ENCODE measurements around the gene CCDC88A.
"Not testable (repeated sequence)": the region's sequence is repeated elsewhere in the genome, so short reads cannot be mapped to it uniquely, and the experiment has no call there.

Gene CCDC88A

DNA sequence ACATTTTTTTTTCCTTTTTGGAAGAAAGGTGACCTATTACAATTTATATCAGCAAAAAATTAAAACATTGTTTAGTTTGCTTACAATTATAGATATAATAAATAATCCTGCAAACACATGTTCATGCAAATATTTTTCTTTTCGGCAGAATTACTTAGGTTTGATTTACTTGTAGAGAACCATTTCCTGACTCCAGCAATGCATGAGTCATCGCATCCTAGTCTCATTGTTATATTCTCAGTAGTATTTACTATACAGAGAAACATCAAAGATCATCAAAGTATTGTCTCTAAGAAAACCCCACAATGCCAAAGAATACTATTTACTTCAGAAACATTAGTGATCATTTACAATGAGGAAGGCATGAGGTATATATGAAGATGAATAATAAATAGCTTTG lies 110.2 kb downstream of the CCDC88A start:
- no peak for DNase-seq (ENCODE audit: low read depth, low spot score)

DNA sequence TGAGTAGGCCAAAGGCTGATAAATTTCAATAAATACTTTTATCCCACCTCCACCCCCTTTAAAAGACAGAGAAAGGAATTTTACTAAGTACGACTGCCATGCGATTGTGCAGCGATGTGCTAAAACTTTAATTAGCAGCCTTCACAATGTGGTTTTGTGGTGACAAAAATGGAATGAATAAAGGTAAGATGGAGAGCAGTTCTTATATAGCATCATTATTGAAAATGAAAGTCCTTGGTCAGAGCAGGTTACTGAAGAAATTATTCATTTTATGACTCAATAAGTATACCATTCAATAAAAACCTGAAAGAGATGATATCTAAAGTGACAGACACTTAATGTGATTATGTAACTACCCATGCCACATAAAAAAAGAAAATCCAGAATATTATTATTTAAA lies 117.4 kb downstream of the CCDC88A start:
- DNase-seq (ENCODE audit: low read depth, low spot score) = no peak

DNA sequence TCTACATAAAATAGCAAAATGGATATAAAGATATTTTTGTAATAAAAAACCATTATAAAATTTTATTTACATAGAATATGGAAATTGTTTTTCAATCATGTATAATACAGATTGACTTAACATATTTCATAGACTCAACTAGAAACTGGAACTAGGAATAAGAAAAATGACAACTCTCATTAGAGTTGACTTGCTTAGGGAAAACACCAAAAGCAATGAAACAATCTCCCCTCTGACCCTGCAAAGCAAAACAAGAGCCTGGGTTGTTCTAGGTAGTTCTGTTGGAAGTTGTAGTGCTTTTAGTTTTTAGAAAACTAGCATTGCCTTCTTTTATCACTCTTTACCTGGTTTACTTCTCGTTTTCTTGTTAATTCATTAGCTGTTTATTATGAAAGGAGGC lies 118.4 kb downstream of the CCDC88A start:
- DNase-seq (ENCODE audit: low read depth, low spot score) = no peak

DNA sequence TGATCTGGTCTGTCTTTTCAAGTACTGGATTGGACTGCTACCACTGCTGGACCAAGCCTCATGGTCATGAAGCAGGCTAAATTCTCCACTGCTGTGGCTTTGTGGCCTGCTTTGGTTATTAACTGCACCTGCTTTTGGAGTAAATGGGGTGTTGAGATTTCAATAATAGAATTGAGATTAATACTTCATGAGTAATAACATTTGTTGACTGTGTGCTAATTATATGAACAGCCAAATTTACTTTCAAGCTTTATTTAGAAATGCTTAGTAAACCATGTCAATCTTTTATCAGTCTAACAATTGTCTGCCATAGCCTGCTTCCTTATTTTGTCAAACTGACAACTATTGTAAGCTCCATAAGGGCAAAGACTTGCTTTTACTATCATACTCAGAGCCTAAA lies 123.3 kb downstream of the CCDC88A start:
- no peak for DNase-seq (ENCODE audit: low read depth, low spot score)

DNA sequence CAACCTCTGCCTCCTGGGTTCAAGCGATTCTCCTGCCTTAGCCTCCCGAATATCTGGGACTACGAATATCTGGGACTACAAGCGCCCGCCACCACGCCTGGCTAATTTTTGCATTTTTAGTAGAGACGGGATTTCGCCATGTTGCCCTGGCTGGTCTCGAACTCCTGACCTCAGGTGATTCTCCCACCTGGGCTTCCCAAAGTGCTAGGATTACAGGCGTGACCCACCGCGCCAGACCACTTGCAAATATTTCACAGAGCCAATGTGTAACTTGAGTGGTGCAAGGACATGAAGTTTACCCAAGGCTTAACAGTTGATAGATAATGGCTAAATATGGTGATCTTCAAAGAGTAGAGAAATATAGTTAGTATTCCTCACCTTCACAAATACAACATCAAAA lies 136.6 kb downstream of the CCDC88A start:
- no peak for DNase-seq (ENCODE audit: low read depth, low spot score)

DNA sequence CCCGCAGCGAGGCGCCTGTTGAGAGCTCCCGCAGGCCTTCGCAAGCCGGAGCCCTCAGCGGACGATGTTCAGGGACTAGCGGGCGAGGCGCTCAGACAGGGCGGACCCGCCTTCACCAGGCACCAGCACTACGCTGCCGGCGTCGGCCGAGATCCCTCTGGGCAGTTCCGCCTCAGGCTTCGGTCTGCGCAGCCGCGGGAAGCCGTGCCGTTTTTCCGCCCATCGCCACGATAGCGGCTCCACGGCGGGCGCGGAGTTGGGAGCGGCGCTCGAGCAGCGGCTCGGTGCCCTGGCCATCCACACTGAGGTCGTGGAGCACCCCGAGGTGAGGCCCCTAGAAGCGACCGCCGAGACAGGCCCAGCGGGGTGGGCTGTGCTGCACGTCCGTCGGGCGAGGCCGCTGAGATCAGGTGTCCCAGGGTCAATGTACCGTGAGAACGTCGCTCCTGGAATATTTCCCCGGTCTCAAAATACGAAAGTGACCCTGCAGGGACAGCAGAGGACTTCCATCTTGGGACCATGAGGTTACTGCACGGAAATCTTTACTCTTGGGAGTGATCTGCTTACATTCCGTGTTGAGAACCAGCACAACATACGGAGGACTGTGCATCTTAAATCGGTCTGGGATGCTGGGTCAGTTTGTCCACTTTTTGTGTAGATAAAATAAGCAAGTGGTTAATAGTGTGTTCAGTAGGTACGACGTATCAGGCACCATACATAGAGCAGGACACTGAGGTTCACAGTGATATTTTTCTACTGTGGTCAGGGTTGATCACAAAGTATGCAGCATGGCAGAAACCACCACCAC lies 137.3 kb downstream of the CCDC88A start:
- DNase-seq (ENCODE audit: low read depth, low spot score) = peak; percentile 37

DNA sequence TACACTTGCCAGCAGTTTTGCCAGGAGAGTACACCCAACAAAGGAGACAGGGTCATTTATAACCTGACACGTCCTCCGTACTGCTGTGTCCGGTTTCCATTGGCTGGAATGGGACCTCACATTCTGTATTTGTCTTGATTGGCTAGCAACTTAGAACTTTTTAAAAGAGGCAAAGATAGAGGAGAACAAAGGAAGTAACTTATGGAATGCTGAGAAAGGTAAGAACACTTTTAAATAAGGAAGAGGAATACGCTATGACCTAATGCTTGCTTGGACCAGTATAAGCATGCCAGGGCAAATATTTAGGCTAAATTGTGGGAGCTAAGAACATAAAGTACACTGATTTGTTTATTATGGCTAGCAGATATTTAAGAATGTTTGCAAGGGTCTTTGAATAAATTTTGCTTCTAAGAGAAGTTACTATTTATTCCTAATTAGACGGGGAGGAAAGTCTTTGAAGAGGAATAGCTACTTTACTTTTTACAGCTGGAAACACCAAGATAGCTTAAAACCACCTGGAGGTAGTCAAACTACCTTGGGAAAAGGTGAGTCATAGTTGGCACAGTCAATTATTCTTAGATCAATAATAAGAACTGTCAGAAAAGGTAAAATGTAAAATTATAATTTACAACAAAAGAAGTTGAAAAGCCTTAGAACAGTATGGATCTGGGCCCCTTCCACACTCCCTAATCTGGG lies 138.7 kb downstream of the CCDC88A start:
- not testable (repeated sequence) for DNase-seq (ENCODE audit: low read depth, low spot score)

DNA sequence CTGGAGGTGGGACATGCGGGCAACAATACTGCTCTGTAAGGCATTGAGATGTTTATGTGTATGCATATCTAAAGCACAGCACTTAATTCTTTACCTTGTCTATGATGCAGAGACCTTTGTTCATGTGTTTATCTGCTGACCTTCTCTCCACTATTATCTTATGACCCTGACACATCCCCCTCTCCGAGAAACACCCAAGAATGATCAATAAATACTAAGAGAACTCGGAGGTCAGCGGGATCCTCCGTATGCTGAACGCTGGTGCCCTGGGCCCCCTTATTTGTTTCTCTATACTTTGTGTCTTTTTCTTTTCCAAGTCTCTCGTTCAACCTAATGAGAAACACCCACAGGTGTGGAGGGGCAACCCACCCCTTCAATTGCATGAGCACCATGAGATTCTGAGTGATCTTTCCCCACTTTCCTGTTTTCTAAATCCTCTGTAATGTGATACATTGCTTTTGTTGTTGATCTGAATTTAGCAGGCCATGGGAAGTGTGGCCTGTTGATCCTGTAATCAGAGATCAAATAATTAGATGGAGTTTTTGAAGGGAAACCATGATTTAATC lies 139.7 kb downstream of the CCDC88A start:
- DNase-seq (ENCODE audit: low read depth, low spot score) = not testable (repeated sequence)

DNA sequence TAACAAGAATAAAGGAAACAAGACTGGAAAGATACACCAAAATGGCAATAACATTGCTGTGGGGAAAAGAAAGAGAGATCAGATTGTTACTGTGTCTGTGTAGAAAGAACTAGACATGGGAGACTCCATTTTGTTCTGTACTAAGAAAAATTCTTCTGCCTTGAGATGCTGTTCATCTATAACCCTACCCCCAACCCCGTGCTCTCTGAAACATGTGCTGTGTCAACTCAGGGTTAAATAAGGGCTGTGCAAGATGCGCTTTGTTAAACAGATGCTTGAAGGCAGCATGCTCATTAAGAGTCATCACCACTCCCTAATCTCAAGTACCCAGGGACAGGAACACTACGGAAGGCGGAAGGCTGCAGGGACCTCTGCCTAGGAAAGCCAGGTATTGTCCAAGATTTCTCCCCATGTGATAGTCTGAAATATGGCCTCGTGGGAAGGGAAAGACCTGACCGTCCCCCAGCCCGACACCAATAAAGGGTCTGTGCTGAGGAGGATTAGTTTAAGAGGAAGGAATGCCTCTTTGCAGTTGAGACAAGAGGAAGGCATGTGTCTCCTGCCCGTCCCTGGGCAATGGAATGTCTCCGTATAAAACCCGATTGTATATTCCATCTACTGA lies 140.3 kb downstream of the CCDC88A start:
- DNase-seq (ENCODE audit: low read depth, low spot score) = not testable (repeated sequence)

DNA sequence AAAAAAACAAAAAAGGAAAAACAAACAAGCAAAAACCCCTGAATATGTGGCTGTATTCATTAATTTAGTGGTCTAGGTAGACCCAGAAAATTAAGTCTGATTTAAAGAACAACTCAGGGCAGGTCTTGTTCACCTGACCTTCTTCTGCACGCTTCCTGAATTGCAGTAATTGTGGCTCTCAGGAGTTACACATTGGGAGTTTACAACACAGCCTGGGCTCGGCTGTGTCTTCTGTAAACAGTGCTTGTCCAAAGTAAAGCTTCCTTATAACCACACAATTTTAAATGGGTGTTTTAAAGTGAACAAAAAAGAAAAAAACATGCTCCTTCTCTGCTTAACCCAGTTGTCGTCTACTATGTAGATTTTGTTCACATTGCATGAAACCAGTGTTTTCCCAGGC lies 142.3 kb downstream of the CCDC88A start:
- DNase-seq (ENCODE audit: low read depth, low spot score) = no peak

DNA sequence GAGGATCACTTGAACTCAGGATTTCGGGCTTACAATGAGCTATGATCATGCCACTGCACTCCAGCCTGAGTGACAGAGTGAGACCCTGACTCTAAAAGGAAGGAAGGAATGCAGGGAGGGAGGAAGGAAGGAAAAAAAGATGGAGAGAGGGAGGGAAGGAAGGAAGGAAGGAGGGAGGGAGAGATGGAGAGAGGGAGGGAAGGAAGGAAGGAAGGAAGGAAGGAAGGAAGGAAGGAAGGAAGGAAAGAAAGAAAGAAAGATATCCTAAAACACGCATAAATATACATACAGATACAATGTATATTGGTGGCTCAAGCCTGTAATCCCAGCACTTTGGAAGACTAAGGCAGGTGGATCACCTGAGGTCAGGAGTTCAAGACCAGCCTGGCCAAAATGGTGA lies 145.3 kb downstream of the CCDC88A start:
- not testable (repeated sequence) for DNase-seq (ENCODE audit: low read depth, low spot score)

DNA sequence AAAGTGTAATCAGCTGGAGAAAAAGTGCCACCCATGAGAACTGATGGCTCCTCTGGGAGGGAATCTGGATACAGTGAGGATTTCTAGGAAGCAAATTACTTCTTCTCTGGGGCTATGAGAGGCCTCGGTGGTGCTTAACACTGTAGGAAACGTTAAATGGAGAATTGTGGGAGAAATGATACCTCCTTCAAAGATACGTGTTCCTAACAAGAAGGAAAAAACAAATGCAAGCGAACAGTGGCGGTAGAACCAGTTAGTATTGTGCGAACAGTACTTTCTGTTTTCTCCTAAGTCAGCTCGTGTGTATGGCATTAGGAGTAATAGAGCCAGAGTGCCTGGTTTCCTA lies 150.0 kb downstream of the CCDC88A start:
- DNase-seq (ENCODE audit: low read depth, low spot score) = no peak

DNA sequence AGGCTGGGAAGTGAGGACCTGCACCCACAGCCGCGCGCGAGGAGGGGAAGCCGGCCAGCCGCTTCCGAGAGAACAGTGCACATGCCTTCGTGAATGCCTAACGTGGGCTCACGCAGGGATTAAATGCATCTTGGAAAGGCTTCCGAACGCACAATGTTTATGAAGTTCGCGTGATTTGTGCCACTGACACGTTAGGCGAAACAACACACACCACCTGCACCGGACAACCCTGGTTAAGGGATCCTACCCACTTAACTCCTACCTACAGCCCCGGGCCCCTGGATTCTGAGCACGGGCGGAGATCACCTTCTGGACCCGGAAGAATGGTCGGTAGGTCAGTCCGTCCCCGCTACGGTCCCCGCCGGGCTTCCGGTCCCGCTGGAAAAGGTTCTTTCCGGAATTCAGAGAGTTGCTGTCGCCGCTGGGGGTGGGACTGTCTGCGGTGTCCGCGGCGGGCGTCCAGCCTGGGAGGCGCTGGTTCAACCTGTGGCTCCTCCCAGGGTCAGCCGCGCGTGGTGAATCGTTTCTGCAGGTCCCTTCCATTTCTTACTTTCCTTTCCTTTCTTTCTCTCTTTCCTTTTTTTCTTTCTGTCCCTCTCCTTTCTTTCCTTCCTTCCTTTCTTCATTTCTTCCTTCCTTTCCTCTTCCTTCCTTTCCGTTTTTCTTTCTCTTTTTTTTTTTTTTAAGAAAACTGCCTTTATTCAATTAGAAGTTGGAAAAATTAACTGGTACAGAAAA lies 150.6 kb downstream of the CCDC88A start, which contains the start of gene MTIF2:
TSS of gene MTIF2 (minus strand) at position 325 of the 738 bp plus-strand sequence. CDS start 5,373 bp downstream, outside the sequence.
- DNase-seq (ENCODE audit: low read depth, low spot score) = peak; percentile 77

DNA sequence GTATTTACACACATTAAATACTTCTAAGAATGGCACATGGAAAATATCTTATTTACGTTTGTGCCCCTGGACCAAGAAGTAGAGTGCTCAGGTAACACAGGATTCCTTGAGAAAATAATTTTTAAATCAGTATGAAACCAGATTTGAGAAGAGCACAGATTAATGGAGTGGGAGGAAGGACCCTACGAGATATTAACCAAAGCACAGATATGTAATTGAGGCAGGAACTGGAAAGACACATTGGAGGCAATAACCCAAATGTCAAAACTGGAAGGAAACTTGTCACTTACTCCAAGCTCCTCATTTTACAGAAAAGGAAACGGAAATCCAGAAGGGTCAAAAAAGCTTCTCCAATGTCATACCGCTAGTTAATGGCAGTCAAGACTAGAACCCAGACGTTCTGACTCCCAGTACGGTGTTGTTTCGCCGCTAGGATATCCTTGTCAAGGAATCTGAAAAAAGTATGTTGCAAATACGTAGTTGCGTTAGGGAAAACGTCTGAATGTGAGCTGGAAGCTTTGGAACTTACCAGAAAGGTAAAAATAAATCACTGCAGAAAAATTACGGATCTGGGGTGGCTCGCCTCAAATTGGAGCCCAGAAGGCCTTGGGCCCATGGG lies 151.3 kb downstream of the CCDC88A start:
- DNase-seq (ENCODE audit: low read depth, low spot score) = no peak

DNA sequence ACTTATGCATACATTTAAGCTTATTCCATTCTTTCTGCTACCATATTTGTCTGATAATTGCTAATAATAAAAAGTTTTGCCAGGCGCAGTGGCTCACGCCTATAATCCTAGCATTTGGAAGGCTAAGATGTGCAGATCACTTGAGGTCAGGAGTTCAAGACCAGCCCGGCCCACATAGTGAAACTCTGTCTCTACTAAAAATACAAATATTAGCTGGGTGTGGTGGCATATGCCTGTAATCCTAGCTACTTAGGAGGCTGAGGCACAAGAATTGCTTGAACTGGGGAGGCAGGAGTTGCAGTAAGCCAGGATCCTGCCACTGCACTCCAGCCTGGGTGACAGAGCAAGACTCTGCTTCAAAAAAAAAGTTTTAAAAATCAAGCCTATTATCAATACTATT lies 160.1 kb downstream of the CCDC88A start:
- not testable (repeated sequence) for DNase-seq (ENCODE audit: low read depth, low spot score)

DNA sequence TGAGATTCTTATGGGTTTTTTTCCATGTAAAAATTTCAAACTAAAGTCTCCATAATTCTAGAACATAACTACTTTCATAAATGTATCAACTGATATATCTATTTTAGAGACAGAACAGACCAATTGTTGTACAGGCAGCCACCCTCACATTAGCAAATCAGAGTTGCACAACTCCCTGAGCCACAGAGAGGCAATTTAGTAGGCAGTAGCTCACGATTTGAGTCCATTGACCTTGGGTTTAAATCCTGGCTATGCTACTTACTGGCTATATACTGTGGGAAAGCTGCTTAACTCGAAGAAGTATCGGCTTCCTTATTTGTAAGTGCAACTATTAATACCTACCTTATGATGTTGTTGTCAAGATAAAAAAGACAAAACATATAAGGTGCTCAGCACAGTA lies 166.8 kb downstream of the CCDC88A start:
- no peak for DNase-seq (ENCODE audit: low read depth, low spot score)

DNA sequence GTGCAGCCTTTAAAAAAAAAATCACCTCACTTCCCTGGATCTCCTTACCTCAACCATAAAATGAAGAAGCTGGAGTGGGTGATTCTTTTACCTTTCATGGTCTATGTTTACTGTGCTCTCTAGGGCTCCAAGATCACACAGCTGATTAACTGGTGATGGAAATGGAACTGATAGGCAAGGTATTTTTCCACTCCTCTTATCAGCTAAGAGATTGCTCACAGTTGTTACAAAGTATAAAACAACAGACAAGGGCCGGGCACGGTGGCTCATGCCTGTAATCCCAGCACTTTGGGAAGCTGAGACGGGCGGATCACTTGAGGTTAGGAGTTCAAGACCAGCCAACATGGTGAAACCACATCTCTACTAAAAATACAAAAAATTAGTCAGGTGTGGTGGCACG lies 172.6 kb downstream of the CCDC88A start:
- DNase-seq (ENCODE audit: low read depth, low spot score) = no peak

DNA sequence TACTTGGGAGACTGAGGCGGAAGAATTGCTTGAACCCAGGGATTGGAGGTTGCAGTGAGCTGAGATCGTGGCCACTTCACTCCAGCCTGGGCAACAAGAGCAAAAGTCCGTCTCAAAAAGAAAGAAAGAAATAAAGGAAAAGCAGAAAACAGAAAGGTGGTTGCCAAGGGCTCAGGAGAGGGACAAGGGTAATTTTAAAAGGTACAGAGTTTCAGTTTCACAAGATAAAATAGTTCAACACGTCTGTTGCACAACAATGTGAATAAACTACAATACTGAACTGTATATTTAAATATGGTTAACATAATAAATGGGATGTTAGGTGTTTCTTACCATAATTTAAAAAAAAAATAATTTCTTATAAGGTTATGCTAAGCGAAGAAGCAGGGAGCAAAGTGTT lies 174.2 kb downstream of the CCDC88A start:
- DNase-seq (ENCODE audit: low read depth, low spot score) = no peak

DNA sequence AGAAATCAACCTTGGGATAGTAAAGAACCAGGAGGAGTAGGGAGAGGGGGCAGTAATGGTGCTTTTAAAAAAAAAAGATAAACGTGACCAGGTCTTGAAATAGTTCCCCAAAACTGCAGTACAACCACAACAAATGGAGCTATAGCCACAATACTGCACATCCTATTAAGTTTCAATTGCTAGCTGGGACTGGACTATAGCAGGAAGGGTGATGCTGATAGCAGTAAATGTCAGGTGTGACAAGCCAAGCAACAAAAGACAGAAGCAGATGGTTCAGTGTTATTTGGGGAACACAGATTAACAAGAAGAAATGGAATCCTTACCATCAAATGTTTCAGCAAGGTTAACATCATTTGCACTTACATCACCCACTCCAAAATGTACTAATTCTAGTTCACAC lies 177.0 kb downstream of the CCDC88A start:
- no peak for DNase-seq (ENCODE audit: low read depth, low spot score)

DNA sequence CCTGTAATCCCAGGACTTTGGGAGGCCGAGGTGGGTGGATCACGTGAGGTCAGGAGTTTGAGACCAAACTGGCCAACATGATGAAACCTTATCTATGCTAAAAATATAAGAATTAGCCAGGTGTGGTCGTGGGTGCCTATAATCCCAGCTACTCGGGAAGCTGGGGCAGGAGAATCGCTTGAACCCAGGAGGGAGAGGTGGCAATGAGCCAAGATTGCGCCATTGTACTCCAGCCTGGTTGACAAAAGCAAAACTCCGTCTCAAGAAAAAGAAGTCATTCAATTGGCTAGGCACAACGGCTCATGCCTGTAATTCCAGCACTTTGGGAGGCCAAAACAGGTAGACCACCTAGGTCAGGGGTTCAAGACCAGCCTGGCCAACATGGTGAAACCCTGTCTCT lies 178.1 kb downstream of the CCDC88A start:
- not testable (repeated sequence) for DNase-seq (ENCODE audit: low read depth, low spot score)

DNA sequence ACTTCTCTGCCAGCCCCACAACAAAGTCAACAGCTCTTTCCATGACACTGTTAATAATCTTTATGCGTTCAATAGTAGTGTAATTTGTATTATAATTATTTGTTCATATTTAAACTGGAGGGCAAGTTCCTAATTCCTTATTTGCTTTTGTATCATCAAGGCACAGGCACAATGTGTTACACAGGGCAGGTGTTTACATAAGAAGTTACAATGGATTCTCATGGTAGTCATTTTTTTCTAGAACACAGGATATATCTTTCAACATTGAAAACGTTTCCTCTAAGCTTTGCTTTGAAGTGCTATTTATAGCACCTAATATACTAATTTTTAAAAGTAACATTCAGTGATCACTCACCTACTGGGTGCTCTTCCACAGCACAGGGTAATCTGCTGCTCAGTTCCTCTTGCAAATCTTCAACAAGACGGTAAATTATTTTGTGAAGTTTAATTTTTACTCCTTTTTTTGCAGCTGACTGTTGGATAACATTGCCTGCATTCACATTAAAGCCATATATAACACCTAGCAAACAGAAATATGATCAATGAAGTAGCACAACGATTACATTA lies 179.9 kb downstream of the CCDC88A start:
- DNase-seq (ENCODE audit: low read depth, low spot score) = no peak
